HG03064 (cell line): Measurements from ENCODE around the gene FLNB.

ENCODE experiments used
- ATAC-seq: cut with Tn5 transposase; IDR thresholded peaks from one replicate; pipeline ENCODE4 v1.9.1; 2021; ENCODE audit warnings: low read depth; ENCODE audit not compliant: unreplicated experiment

FLNB gene

DNA sequence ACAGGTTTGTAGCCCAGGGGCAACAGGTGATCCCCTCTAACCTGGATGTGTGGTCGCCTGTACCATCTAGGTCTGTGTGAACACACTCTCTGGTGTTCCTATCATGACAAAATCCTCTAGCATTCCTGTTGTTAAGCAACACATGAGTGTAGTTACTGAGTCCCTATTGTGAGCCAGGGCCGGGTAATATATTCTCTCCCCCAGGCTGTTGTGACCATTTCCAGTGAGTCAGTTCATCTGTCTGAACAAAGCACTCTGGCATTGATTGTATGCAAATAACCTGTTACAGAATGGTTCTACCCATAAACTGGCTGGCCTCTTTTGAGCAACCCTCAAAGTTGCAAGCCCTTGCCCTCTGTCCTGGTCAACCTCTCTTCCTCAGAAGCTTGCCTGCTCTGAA lies 2.6 kb upstream of the FLNB start:
- ATAC-seq, result no peak

GRCh38 chr3:58006661-58007060 lies 1.6 kb upstream of the FLNB start:
- no peak for ATAC-seq

- no peak for ATAC-seq
Observed at GRCh38 chr3:58009026-58009748, 965 bp downstream of the FLNB start.

DNA sequence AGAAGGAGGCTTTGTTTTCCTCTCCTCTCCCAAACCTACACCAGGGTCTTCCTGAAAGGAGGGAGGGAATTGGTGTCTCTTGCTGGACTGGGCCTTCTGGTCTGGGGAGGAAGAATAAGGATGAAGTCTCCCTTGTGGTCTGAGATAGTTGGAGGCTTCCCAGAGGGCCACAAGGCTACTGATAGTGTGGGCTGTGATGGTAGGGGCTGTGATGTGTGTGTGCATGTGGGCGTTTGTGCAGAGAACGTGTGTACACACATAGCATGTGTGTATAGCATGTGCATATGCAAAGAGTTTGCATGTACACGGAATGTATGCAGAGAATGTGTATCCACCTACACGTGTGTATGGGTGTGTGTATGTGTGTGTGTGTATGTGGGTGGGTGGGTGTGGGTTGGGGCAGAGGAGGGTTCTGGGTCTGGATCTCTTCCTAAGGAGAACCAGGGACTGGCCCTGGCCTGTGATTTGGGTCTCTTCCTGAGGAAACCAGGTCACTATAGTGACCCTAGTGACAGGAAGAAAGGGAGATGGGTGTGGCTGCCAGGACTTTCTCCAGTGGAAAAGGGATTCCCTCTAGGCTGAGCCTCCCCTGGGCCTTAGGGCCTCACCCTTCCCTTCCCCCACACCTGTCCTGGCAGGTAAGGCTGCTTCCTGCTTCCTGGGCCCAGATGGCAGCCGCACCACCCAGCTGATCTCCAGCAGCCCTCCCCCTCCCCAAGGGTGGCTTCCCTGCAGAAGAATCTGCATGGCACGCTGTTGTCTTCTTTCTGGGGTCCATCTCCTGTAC lies 1.7 kb downstream of the FLNB start:
- ATAC-seq, result no peak

- no peak for ATAC-seq
Observed at GRCh38 chr3:58010562-58010961, 2.3 kb downstream of the FLNB start.

DNA sequence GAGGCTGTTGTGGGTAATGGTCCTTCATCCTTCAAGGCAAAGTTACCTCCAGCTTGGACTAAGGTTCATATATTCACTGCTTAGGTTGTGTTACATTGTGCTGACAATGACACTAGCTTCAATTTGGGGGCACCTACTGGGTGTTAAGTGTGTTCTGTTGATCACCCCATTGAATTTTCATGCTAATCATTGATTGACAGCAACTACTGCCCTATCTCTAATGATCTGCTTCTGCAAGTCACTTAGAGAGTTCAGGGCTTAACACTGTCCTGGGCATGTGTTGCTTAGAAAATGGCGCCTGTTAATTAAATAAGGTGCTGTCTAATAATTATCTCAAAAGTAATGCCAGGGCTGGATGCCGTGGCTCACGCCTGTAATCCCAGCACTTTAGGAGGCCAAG lies 3.4 kb downstream of the FLNB start:
- no peak for ATAC-seq

DNA sequence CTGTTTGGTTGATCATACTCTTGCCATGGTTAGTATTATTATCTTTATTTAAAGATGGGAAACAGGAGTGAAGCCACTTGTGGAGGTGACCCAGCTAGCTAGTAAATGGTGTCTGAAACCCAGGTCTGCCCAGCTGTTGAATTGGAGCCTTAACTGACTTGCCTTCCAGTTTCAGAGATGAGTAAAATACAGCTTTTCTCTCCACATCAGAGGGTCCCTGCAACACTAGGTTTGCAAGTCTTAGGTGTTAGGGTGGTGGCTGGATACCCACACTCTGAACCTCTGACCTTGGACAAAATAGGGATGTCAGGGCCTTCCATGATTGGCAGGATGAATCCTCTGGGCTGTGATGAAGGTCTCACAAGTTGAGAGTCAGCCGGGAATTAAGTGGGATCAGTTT lies 4.1 kb downstream of the FLNB start:
- ATAC-seq, result no peak

DNA sequence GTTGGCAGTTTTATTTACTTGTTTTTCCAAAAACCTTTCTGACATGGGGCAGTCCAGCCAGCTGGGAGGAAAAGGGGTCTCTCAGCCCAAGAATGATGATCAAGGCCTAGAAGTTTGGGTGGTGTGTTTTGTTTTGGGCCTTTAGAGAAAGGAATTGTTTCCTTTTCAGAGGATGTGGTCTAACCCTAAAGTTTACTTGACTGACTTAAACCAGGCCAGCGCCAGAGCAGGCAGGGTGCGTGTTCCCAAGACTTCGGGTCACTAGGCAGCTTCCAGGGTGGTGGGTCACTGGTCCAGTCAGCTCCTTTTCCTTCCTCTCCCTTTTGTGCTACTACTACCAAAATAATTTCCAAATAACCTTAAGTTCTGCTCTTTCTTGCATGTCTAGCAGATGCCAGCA lies 4.9 kb downstream of the FLNB start:
- ATAC-seq, result no peak

- no peak for ATAC-seq
Observed at GRCh38 chr3:58013973-58014649, 5.9 kb downstream of the FLNB start.

DNA sequence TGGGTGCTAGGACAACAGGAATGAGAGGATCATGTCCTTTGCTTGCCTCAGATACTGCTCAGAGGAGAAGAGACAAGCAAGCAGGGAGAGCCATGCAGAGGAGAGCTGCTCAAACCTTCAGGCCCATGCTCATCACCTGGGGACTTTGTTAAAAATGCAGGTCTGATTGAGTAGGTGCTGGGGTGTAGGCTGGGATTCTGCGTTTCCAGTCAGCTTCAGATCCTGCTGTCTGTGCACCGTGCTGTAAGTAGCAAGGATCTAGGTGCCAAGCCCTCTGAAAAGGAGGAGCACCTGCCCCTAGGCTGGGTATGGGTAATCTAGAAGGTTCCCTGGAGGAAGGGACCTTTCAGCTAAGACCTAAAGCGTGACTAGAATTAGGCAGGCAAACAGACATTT lies 7.3 kb downstream of the FLNB start:
- ATAC-seq, result no peak

DNA sequence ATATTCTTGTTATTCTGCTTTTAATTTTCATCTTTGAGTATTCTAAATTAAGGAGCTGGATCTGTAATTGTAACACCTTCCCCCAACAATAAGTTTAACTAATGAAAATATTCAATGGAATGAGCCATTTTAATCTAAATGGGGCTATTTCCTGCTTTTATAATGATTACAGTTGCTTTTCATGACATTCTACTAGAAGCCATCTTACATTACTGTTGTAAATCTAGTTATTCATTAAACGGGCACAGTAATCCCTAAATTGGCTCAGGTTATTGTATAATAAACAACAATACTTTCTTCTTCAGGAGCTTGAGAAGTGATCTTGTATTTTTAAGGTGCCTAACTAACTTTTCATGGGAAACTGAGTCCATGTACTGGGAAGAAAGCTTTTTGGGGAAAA lies 8.5 kb downstream of the FLNB start:
- no peak for ATAC-seq

DNA sequence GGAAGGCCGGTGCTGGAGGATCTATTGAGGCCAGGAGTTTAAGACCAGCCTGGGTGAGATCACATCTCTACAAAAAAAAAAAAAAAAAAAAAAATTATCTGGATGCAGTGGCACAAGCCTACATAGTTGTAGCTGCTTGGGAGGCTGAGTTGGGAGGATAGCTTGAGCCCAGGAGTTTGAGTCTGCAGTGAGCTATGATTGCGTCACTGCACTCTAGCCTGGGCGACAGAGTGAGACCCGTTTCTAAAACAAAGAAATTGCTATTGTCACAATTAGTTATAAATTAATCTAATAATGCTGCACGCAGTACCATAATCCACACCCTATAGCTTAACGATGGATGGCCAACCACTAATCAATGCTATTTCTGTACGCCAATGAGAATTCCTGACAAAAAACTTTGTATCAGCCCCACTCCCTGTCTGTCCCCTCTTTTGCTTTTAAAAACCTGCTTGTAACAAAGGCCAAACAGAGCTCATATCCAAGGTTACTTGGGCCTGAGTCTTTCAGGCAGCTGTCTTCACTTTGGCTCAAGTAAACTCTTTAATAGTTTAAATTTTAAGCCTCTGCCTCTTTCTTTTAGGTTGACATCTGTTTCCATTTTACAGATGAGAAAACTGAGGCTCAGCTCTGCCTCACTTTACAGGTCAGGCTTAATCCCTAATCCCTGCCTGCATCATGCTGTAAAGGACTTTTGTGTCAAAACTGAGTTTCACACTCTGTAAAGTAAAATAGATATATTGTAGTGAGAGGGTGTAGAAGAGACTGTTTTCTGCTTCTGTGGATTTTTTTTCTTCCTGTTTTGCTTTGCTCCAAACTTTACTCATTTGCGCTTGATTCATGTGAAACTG lies 10.9 kb downstream of the FLNB start:
- ATAC-seq, result no peak

GRCh38 chr3:58020783-58021071 lies 12.5 kb downstream of the FLNB start:
- no peak for ATAC-seq

DNA sequence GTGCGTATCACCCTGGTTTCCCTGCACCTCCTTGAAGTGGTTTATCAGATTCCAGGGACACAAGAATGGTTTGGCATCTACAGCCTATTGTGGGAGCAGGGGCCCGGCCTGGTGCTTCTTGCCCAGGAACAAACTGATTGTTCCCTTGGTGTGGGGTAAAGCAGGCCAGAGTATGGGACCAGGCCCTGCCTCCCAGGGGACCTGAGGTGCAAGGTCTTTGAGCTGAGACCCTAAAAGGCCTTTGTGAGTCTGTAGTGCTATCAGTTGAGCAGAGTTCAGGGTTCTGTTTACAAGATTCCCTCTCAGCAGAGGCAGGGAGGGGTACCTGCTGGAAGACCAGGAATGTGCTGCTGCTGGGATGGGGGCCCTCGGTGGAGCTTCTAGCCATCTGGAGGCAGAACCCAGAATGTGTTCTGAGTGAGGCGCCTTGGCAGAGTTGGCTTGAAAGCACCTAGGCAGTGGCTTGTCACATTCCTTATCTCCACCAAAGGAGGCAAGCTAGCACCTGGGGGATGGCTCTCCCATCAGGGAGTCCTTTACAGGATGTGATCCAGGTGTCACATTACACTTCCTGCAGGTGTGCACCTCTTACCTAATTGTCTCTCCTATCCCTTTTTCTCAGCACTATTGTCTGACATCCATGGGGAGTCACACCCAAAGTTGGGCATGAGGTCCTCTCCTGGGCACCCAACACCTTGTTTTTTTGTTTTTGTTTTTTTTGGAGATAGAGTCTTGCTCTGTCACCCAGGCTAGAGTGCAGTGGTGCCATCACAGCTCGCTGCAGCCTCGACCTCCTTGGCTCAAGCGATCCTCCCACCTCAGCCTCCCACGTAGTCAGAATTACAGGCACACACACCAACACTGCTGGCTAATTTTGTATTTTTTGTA lies 13.1 kb downstream of the FLNB start:
- ATAC-seq, result no peak

- ATAC-seq, result no peak
Observed at GRCh38 chr3:58021962-58022361, 13.7 kb downstream of the FLNB start.

DNA sequence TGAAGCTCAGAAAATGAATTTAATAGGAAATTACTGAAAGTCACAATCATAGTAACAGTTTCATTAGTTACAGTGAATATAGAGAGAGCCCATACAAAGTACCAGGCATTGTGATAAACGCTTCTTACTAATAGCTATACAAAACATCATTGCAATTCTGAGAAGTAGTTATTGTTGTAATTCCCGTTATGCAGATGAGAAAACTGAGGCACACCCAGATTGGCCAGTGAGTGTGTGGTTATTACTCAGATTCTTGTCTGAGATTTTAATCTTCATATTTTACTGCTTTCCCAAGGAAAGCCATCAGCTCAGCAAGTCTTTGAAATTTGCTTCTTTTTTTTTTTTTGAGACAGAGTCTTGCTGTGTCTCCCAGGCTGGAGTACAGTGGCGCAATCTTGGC lies 14.3 kb downstream of the FLNB start:
- no peak for ATAC-seq

- no peak for ATAC-seq
Observed at GRCh38 chr3:58023531-58023930, 15.3 kb downstream of the FLNB start.

GRCh38 chr3:58025406-58025805 lies 17.2 kb downstream of the FLNB start:
- no peak for ATAC-seq

GRCh38 chr3:58025837-58026569 lies 17.8 kb downstream of the FLNB start:
- ATAC-seq, result no peak
